ENCODE results near the gene DCST2. TPM values are rescaled to one million over a fixed set of nuclear protein-coding genes. Genes with fewer than 3 reads are reported as not detected.
A peak's percentile ranks its signal among the peaks of the same experiment; 100 is the strongest.

The DCST2 gene
- total and polyA plus RNA-seq, 9 of the 15 experiments (the other 6 are each of a cell fraction or from before 2014, with no cell fraction given) = 0.09 to 0.49 (median 0.11) TPM; not detected in 3

- TF ChIP-seq ATF4 (CRISPR knock-in tag; IDR thresholded peaks at IDR 0.05) (peak; percentile 24; the same call in 1 of the 2 replicates), SRSF1 (IDR thresholded peaks at IDR 0.05; ENCODE audit: low read depth, low read length) (no peak), NFIX (CRISPR knock-in tag; IDR thresholded peaks at IDR 0.05; ENCODE audit: low read depth) (no peak), POLR3G (IDR thresholded peaks at IDR 0.05; ENCODE audit: extremely low read depth, insufficient read length, insufficient replicate concordance) (no peak), SPI1 (IDR thresholded peaks at IDR 0.05; ENCODE audit: borderline replicate concordance, low read depth, low read length) (peak; percentile 43; the same call in 1 of the 2 replicates), ESRRA (IDR thresholded peaks at IDR 0.05; ENCODE audit: borderline replicate concordance, low read depth) (0 out of 2 replicates have a peak, but pooled peaks have one; percentile 32), ZFP36 (IDR thresholded peaks at IDR 0.05; ENCODE audit: low read depth, low read length, partially characterized antibody) (no peak), STAT5B (CRISPR knock-in tag; IDR thresholded peaks at IDR 0.05) (no peak), NFRKB (IDR thresholded peaks at IDR 0.05; ENCODE audit: low read depth) (no peak; the same call in none of the 2 replicates), ZNF444 (CRISPR knock-in tag; IDR thresholded peaks at IDR 0.05) (no peak), RAD21 (CRISPR knock-in tag; conservative IDR thresholded peaks at IDR 0.05 in 1 of 2, IDR thresholded peaks at IDR 0.05 in 1 of 2) (no peak), USF2 (CRISPR knock-in tag; IDR thresholded peaks at IDR 0.05) (no peak), ATF7 (IDR thresholded peaks at IDR 0.05) (peak; percentile 80; the same call in 1 of the 2 replicates), MYNN (IDR thresholded peaks at IDR 0.05) (no peak), MYNN (CRISPR knock-in tag; IDR thresholded peaks at IDR 0.05) (no peak), ZBTB5 (IDR thresholded peaks at IDR 0.05) (peak; percentile 65; the same call in 1 of the 2 replicates), NFYB (IDR thresholded peaks at IDR 0.05; ENCODE audit: extremely low read depth, insufficient read length) (peak; percentile 92), CREBBP (IDR thresholded peaks at IDR 0.05; ENCODE audit: low read depth, low read length) (no peak), MLLT1 (IDR thresholded peaks at IDR 0.05) (peak in 1 of 2 experiments; percentile 94; a peak in 2 of 4 replicates), ARID3B (CRISPR knock-in tag; IDR thresholded peaks at IDR 0.05; ENCODE audit: borderline replicate concordance) (no peak)
Measured at GRCh38 chr1:154974102-154974807, 59.3 kb downstream of the DCST2 start, which contains the start of gene CKS1B (continued).

All from K562 (cell line).